Activated naive CD4-positive, alpha-beta T cell treated with anti-CD3 and anti-CD28 coated beads, Interleukin-2, amount 50 U/mL, for 72 hours (primary cell): Measurements from ENCODE around the gene RCAN3. TPM values are rescaled to one million over a fixed set of nuclear protein-coding genes. Genes with fewer than 3 reads are reported as not detected.
A peak's percentile ranks its signal among the peaks of the same experiment; 100 is the strongest.

Experiments
- ATAC-seq, 2 donors: fragments of 150-1000 bp; cut with Tn5 transposase; 2 replicates each; pipeline ENCODE4 v1.10.0; 2021; ENCODE audit warnings: mild to moderate bottlenecking in 2 of 2, moderate library complexity in 2 of 2
- DNase-seq, 2 donors: peaks; one replicate each; pipeline ENCODE4 v3.0.0; 2021 to 2022; ENCODE audit warnings: low spot score in 2 of 2
- H3K27ac Mint-ChIP-seq, 2 donors: one replicate each; pipeline ENCODE4 v1.8.0; 2022; ENCODE audit warnings: mild to moderate bottlenecking in 2 of 2, mixed read lengths in 2 of 2
- H3K36me3 Mint-ChIP-seq, 2 donors: one replicate each; pipeline ENCODE4 v1.8.0; 2022; ENCODE audit warnings: mixed read lengths in 2 of 2
- H3K9me3 Mint-ChIP-seq, 2 donors: one replicate each; pipeline ENCODE4 v1.8.0; 2022; ENCODE audit warnings: mixed read lengths in 2 of 2
- total RNA-seq, 2 donors: library from RNA; stranded (reverse); gene quantifications; one replicate each; pipeline ENCODE4 v1.2.3, GENCODE V29; 2022

RCAN3 gene
- total RNA-seq, 2 donors from 2014 or later: 43.6 to 51.8 TPM

DNA sequence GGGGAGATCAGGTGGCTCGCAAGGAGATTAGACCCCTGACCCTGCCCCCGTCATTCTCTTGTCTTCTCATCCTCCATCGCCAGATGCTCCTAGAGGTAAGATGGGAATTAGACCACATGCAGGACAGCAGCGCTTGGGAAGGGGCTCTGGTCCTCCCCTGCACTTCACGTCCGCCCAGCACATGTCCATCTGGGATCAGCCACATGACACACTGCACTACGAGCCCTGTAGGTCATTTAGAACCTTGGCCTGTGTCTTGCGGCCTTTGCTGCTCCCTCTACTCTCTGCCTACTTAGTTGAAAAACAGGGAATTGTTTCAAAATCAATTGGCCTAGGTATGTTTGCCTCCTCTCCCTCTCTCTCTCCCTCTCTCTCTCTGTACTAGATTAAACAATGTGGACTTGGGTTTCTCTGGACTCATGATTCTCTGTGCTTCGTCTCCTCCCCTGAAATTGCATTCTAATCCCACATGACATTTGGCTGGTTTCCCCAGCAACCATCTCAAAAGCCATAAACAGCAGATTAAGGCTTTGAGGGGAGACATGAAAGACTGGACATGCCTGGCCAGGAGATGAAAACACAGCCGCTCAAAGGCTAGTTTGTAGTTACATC lies 49.4 kb downstream of the RCAN3 start:
- ATAC-seq: no peak
- H3K27ac Mint-ChIP-seq: no peak overlapping the region
- H3K36me3 Mint-ChIP-seq: no peaks in the 10 kb centered on the region
- no peaks in the 10 kb centered on the region for H3K9me3 Mint-ChIP-seq
- no peak for DNase-seq

DNA sequence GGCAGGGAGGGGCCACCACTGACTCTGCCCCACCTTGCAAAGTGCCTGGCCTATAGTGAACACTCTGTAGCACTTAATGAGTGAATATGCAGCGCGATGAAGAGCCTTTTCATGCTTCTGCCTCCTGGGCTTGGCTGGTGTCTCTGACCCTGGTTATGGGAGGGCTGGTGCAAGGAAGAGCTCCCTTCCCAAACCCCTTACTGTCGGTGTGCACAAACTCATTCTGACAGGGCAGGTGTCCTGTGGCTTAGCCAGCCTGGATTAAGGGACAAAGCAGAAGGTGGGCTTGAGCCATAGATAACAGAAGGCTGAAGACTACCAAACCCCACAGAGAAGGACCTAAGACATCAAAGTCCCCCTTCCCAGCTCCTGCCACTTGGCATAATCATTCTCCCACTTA lies 51.3 kb downstream of the RCAN3 start:
- DNase-seq: no peak
- no peak for ATAC-seq
- no peaks in the 10 kb centered on the region for H3K9me3 Mint-ChIP-seq
- H3K36me3 Mint-ChIP-seq: no peaks in the 10 kb centered on the region
- peak overlapping the region in 1 of 2 donors; percentile 73 for H3K27ac Mint-ChIP-seq

DNA sequence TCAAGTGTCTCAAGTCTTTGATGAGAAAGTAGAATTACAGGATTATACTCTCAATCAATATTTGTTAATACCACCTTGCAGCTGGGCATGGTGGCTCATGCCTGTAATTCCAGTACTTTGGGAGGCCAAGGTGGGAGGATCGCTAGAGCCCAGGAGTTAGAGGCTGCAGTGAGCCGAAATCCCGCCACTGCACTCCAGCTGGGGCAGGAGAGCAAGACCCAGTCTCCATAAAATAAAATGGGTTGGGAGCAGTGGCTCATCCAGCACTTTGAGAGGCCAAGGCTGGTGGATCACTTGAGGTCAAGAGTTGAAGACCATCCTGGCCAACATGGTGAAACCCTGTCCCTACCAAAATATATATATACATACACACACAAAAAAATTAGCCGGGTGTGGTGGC lies 52.1 kb downstream of the RCAN3 start:
- Mint-ChIP-seq H3K27ac (no peak overlapping the region), H3K36me3 (no peaks in the 10 kb centered on the region), H3K9me3 (no peaks in the 10 kb centered on the region)
- DNase-seq (no peak), ATAC-seq (no peak)

DNA sequence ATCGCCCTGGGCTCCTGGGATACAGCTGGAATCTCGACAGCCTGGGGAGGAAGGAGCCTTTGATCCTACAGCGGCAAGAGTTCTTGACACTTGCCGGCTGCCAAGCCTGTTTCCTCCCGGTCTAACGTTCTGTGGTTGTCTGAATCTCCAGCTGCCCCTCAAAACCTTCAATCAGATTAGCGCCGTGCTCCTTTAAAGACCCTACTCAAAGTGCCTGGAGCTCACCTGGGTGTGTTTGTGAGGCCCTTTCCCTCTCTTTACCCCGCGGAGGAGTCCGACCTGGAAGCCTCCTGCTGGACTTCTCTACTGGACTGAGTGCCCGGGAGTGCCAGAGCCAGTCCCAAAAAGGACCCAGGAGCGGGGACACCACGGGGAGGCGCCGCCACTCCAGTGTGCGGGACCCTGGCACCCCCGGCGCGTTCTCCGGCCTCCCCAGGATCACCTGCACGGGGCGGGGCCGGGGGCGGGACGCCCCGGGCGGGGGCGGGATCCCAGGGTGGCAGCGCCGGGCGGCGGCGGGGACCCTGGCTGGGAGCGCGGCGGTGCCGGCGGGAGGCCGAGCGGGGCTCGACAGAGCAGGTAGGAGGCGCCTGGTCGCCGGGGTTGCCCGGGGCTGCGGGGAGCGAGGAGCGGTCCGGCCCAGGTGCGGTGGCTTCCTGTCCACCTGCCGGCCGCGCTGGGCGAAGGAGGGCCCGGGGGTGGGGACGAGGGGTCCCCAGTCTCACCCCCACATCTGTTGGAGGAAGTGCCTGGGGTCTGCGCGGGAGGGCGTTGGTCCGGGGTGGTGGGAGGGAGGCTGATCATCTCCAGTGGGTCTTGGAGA lies 53.2 kb downstream of the RCAN3 start, which contains the start of gene NCMAP:
Gene NCMAP, plus strand, starts transcription at position 497 of the 823 bp plus-strand sequence. CDS start 39,344 bp downstream, outside the sequence.
- Mint-ChIP-seq H3K36me3 (no peaks in the 10 kb centered on the region), H3K9me3 (no peaks in the 10 kb centered on the region), H3K27ac (peak within 1 kb of the TSS in 1 of 2 donors; percentile 55)
- DNase-seq: peak in 1 of 2 donors; percentile 55
- peak; percentile 73 to 82 for ATAC-seq

DNA sequence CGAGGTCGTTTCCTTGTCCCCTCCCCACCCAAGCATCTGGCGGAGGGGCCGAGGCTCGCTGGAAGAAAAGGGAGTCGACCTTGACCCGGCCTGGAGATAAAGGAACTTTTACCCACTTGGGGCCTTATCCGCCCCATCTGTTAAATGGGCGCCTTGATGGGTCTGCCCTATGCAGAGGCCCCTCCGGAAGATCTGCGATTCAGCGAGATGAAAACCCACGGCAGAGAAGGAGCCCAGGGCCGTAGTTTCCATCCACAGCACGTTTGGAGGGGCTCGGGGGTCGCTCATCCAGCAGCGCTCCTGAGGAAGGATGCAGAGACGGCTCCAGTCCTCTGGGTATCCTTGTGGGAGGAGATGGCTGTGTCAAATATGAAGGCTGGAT lies 53.8 kb downstream of the RCAN3 start:
- Mint-ChIP-seq H3K27ac (no peak overlapping the region), H3K9me3 (no peaks in the 10 kb centered on the region), H3K36me3 (no peaks in the 10 kb centered on the region)
- DNase-seq: no peak
- no peak for ATAC-seq

DNA sequence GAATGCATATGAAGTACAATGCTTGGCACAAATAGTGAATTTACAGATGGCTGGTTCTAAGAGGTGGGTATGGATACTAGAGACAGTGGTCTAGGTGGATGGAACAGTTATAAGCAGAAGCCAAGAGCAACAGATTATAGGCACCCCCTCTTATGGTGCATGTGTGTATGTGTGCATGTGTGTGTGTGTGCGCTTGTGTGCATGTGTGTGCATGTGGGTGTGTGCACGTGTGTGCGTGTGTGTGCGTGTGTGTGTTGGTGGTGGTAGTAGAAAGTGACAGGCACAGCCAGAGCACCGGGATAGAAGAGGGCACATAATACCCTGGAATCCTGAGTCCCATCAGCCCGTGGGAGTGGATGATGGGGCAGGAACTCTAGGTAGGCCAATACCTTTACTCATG lies 54.6 kb downstream of the RCAN3 start:
- ATAC-seq (no peak), DNase-seq (no peak)
- Mint-ChIP-seq H3K9me3 (no peaks in the 10 kb centered on the region), H3K36me3 (no peaks in the 10 kb centered on the region), H3K27ac (no peak overlapping the region)

DNA sequence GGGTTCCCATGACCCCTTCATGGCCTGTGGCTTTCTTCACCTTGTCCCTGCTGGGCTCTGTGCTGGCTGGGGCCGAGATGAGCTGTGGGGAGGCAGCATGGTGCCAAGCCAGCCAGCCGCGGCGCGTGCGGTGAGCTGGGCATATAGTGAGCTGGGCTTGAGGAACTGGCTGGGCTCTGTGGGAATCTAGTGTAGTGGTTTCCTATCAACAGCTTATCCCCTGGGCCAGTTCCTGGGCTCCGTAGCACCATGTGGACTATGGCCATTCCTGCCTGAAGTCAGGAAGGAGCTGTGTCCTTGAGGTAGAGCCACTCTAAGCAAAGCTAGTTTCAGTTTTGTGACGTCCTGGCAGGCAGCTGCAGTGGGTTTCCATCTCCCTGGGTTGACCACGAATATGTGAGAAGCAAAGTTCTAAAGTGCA lies 55.1 kb downstream of the RCAN3 start:
- DNase-seq (no peak), ATAC-seq (no peak)
- Mint-ChIP-seq H3K9me3 (no peaks in the 10 kb centered on the region), H3K36me3 (no peaks in the 10 kb centered on the region), H3K27ac (no peak overlapping the region)

DNA sequence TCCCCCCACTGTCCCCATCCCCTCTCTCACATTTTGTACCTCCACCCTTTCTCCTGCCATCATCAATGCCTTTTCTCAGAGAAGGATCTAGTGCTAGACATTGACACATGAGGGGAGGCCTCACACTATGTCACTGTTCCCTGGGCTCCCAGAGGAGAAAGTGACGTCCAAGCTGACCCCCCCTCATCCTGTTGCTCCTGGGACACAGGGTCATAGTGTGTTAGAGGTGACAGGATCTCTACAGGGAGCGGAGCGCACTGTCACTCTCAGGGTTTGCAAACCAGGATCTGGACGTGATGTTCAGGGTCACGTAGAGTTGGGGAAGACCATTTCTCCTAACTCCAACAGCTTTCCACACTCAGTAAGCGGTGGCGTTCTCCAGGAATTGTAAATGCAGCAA lies 55.8 kb downstream of the RCAN3 start:
- H3K36me3 Mint-ChIP-seq: no peaks in the 10 kb centered on the region
- ATAC-seq (no peak), DNase-seq (no peak)
- no peak overlapping the region for H3K27ac Mint-ChIP-seq
- H3K9me3 Mint-ChIP-seq: no peaks in the 10 kb centered on the region

DNA sequence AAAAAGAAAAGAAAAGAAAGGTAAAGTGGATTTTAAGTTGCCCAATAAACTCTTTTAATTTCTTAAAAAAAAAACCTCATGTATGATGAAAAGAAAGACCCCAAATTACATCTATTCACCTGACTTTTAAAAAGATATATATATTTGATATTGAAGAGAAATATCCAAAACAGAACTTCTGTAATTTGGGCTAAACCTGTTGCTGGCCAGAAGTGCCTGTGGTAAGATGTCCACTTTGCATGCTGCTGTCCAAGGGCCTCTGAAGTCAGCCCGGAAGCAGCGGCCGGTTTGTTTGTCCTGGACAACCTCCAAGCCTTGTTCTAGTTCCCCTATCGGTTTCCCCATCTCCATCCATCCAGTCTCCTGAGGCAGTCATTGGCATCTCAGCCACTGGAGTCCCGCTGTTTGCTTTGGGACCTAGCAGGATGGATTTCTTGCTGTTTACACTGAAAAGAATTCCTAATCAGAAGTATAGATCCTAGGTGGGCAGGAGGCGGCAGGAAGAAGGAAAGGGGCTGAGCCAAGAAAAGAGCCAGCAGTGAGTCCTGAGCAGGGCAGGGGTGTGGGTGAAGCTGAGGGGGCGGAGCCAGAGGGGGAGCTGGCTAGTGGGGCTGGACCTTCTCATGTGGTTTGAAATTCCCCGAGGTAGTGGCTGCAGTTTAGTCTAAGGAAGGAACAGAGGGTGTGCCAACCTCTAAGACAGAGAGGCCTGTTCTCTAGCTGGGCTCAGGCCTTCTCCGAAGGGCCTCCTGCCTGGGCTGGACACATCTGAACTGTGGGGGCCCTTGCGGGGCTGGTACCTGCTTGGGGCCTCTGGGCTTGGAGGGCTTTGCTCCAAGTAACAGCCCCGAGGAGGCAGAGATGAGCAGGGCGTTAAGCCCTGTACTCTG lies 56.5 kb downstream of the RCAN3 start:
- H3K9me3 Mint-ChIP-seq: no peaks in the 10 kb centered on the region
- H3K36me3 Mint-ChIP-seq: no peaks in the 10 kb centered on the region
- no peak overlapping the region for H3K27ac Mint-ChIP-seq
- DNase-seq (no peak), ATAC-seq (no peak)

DNA sequence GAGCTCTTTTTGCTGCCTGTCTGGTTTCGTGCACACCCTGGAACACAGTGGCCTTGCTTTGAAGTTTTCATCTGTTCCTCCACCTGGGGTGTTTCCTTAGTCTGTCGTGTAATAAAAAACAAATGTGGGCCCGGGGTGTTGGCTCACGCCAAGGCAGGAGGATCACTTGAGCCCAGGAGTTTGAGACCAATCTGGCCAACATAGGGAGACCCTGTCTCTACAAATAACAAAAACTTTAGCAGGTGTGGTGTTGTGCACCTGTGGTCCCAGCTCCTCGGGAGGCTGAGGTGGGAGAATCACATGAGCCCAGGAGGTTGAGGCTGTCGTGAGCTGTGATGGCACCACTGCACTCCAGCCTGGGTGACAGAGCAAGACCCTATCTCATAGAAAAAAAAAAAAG lies 57.7 kb downstream of the RCAN3 start:
- Mint-ChIP-seq H3K9me3 (no peaks in the 10 kb centered on the region), H3K27ac (no peak overlapping the region), H3K36me3 (no peaks in the 10 kb centered on the region)
- DNase-seq (no peak), ATAC-seq (no peak)

DNA sequence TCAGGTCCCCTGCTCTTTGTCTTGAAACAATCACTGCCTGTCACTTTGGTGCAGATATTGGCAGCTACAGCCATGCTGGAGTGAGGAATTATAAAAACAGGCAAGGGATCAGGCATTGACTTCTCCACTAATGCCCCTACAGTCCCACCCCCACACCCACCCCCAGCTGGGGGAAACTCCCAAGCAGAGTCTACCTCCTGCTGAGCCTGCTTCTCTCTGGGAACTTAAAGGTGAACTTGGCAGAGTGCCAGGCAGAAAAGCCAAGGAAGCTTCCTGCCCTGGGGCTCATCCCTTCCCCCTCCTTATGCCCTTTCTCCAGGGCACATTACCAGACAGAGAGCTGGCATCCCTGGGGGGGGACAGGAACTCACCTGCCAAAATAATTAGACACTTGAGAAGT lies 60.0 kb downstream of the RCAN3 start:
- no peak overlapping the region for H3K27ac Mint-ChIP-seq
- H3K36me3 Mint-ChIP-seq: no peaks in the 10 kb centered on the region
- no peak for DNase-seq
- no peak for ATAC-seq
- H3K9me3 Mint-ChIP-seq: no peaks in the 10 kb centered on the region

DNA sequence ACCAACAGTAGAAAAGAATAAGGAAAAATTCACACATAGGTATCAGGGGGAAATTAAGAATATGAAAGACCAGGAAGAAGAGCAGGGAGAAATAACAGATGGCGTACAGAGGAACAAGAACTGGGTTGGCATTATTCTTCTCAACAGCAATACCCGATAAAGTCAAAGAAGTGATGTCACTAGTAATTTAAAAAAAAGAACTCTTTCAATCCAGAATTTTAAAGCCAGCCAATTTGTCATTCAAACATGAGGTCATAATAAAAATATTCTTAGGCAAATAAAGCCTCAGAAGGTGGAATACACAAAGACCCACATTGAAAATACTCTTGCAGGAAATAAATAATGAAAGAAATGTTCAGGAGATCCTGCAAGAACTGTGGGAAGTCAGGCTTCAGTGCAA lies 62.1 kb downstream of the RCAN3 start:
- DNase-seq (no peak), ATAC-seq (no peak)
- Mint-ChIP-seq H3K36me3 (no peaks in the 10 kb centered on the region), H3K27ac (no peak overlapping the region), H3K9me3 (no peaks in the 10 kb centered on the region)

DNA sequence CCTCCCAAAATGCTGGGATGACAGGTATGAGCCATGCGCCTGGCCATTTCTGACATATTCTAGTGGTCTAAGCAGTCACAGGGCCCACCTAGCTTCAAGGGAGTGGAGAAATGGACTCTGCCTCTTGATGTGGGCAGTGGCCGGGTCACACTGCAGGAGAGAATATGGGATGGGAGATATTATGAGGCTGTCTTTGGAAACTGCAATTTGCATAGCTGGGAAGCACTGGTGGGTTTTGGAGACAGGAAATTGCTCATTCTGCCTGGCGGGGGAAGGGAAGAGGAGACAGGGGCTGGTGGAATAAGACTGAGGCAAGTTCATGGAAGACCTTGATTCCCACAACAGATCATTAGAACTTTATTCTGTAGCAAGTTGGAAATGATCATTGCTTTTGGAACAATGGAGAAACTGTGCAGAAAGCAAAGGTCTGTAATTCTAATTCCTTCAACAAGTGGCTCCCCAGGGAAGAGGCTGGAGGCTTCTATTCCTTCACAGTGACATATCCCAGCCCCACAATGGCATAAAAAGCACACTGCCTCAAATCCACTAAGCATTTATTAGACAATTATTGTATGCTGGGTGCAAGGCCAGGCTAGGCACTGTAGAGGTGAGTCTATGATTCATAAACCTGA lies 63.7 kb downstream of the RCAN3 start:
- H3K9me3 Mint-ChIP-seq: no peaks in the 10 kb centered on the region
- ATAC-seq (no peak), DNase-seq (no peak)
- no peaks in the 10 kb centered on the region for H3K36me3 Mint-ChIP-seq
- no peak overlapping the region for H3K27ac Mint-ChIP-seq

DNA sequence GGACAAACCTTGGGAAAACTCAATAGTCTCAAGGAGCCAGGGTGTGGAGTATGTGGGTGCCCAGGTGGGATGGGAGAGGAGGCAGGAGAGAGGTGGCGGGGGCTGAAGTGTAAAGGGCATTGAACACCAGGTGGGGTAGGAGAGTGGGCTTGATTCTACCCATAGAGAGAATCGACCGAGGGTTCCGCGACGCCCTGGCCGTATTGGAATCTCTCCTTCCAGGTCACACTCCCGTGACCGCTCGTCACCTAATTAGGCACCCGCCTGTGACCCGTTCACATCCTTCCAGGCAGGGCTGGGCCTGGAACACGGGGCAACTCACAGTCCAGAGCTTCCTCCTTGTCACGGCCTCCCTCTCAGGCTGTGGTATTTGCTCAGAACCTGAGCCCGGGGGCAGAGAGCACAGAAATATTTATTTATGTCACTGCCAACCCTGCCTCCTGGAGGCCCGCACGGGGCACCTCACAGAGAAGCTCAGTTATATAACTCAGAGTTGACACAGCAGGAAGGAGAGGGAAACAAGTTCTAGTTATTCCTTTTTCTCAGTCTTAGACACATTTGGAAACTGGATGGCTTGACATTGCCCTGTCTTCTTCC lies 65.3 kb downstream of the RCAN3 start:
- DNase-seq (no peak), ATAC-seq (no peak)
- Mint-ChIP-seq H3K9me3 (no peaks in the 10 kb centered on the region), H3K36me3 (no peaks in the 10 kb centered on the region), H3K27ac (peak overlapping the region in 1 of 2 donors; percentile 68)

DNA sequence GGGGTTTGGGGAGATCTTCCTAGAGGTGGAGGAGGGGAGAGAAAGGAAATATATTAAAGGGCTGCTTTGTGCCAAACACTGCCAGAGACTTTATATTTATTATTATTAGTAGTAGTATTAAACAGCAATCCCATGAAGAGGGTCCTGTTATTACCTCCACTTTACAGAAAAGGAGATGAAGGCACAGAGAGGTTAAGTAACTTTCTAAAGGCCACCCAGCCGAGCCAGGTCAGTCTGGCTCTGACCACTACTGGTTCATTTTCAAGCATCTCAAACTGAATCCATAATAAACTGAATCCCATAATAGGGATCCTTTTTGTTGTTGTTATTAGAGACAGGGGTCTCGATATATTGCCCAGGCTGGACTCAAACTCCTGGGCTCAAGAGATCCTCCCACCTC lies 65.8 kb downstream of the RCAN3 start:
- H3K27ac Mint-ChIP-seq: no peak overlapping the region
- DNase-seq (no peak), ATAC-seq (no peak)
- H3K36me3 Mint-ChIP-seq: no peaks in the 10 kb centered on the region
- no peaks in the 10 kb centered on the region for H3K9me3 Mint-ChIP-seq

DNA sequence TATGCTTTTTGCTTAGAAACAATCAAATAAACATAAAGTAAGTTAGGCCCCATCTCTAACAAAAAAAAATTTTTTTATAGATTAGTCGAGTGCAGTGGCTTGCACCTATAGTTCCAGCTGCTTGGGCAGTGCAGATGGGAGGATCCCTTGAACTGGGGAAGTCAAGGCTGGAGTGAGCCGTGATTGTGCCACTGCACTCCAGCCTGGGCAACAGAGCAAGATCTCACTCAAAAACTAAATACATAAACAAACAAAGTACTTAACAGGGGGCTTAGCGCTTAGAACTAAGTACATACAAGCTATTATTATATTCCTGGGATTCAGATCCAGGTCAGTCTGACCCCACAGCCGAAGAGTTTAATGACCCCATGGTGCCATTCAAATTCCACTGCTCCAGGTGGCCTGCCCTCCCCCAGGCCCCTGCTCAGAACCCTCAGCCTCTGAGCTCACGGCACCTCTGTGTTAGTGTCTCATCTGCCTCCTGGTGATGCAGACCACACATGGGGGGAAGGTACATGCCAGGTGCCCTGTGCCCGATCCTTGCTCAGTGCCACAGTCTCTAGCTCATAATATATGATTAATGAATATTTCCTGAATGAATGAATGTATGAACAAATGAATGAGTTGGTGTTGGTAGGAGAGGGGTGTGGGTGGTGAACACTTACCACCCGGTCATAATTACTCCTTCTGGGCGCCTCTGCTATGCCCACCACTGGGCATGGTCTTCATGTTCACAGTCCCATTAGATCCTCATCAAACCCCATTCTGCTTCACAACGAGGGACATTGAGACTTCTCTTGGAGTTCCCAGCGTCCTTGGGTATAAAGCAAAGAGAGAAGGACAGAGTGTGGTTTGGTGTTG lies 67.9 kb downstream of the RCAN3 start:
- no peak overlapping the region for H3K27ac Mint-ChIP-seq
- DNase-seq: no peak
- H3K36me3 Mint-ChIP-seq: no peaks in the 10 kb centered on the region
- no peaks in the 10 kb centered on the region for H3K9me3 Mint-ChIP-seq
- no peak for ATAC-seq
